ENCODE measurements around the gene DDX47.

GRCh38 chr12:12812174-12812573 lies 972 bp upstream of the DDX47 start:
- TF ChIP-seq CTCF (IDR thresholded peaks at IDR 0.05; ENCODE audit: low read depth, low read length, poor library complexity, severe bottlenecking) (no peak), EZH2phosphoT487 (IDR thresholded peaks at IDR 0.05; ENCODE audit: borderline replicate concordance, low read length) (no peak)
